Thyroid gland (tissue), 4 donors: Measurements from ENCODE around the gene SLC28A1. TPM values are rescaled to one million over a fixed set of nuclear protein-coding genes. Genes with fewer than 3 reads are reported as not detected.

Experiments used
- DNase-seq, 2 donors: peaks; one replicate each; pipeline ENCODE4 v3.0.0-alpha.2; 2019
- H3K27ac ChIP-seq, 3 donors: fragments of 200-600 bp; sonication (generic); 1 replicate in 2 of 3; 2 replicates in 1 of 3; pipeline ENCODE4 v1.5.1; 2016 to 2019; ENCODE audit warnings: mild to moderate bottlenecking in 1 of 3, moderate library complexity in 1 of 3
- H3K27me3 ChIP-seq: fragments of 200-600 bp; sonication (generic); one replicate; pipeline ENCODE4 v1.5.1; 2019
- H3K36me3 ChIP-seq, 2 donors: fragments of 200-600 bp; sonication (generic); one replicate each; pipeline ENCODE4 v1.5.1; 2016 to 2019
- H3K4me1 ChIP-seq, 2 donors: fragments of 200-600 bp; sonication (generic); one replicate each; pipeline ENCODE4 v1.5.1; 2017 to 2019
- H3K4me3 ChIP-seq, 3 donors: fragments of 200-600 bp; sonication (generic); replicated peaks in 1 of 3; 1 replicate in 2 of 3; 2 replicates in 1 of 3; pipeline ENCODE4 v1.5.1; 2016; ENCODE audit warnings: mild to moderate bottlenecking in 1 of 3
- H3K9me3 ChIP-seq: fragments of 200-600 bp; sonication (generic); one replicate; pipeline ENCODE4 v1.5.1; 2017
- CTCF ChIP-seq, 6 experiments: fragments of 200-600 bp in 3 of 6; fragments of 450-650 bp in 3 of 6; sonication (generic) in 3 of 6; IDR thresholded peaks; one replicate each; pipeline ENCODE4 v1.5.1; 2016 to 2019; ENCODE audit warnings: antibody characterized with exemption in 6 of 6, mild to moderate bottlenecking in 2 of 6, inconsistent platforms in 1 of 6, moderate library complexity in 1 of 6
- POLR2A ChIP-seq, 2 donors: fragments of 450-650 bp; IDR thresholded peaks; one replicate each; pipeline ENCODE4 v1.6.1; 2017; ENCODE audit warnings: antibody characterized with exemption in 2 of 2, mild to moderate bottlenecking in 2 of 2, moderate library complexity in 1 of 2
- WGBS, 2 donors: methylation state at CpG; one replicate each; pipeline ENCODE4 v1.1.5; 2017; 5-methylcytosine and 5-hydroxymethylcytosine counted together
- intact Hi-C: fragments of 100-400 bp; cut with DNase I; formaldehyde crosslinking; loops from one replicate; pipeline ENCODE4 v1.15.1; 2023
- total RNA-seq, 4 donors: library from RNA; depleted of rRNA; stranded (reverse); fragments of >200 nt; gene quantifications; one replicate each; pipeline ENCODE4 v1.2.3, GENCODE V29; 2016

The SLC28A1 gene
- total RNA-seq, 4 donors from 2014 or later, result not detected

GRCh38 chr15:84859651-84860050 is 24.8 kb upstream of the SLC28A1 start:
- H3K36me3 ChIP-seq, result peaks cover 0 to 5% of the 10 kb centered on the region in 2 donors
- no peaks in the 10 kb centered on the region for H3K4me1 ChIP-seq
- WGBS, 2 donors, result 95% methylated on average over 15 of the region's 15 CpGs; no CpG with 5 or more reads in 1 of the 2 donors
- H3K27ac ChIP-seq, result no peak overlapping the region
- intact Hi-C loops, result no loop called here
- DNase-seq, result no peak
- no peak overlapping the region for H3K4me3 ChIP-seq
- TF ChIP-seq CTCF (IDR thresholded peaks at IDR 0.05) (no peak), POLR2A (IDR thresholded peaks at IDR 0.05) (no peak)
- H3K9me3 ChIP-seq, result no peaks in the 10 kb centered on the region
- H3K27me3 ChIP-seq, result no peaks in the 10 kb centered on the region

GRCh38 chr15:84861781-84862180 is 22.7 kb upstream of the SLC28A1 start:
- WGBS, 2 donors, result 76 to 83% methylated on average over 3 of the region's 3 CpGs
- H3K27ac ChIP-seq, result no peak overlapping the region
- H3K27me3 ChIP-seq, result no peaks in the 10 kb centered on the region
- H3K36me3 ChIP-seq, result peaks cover 0 to 5% of the 10 kb centered on the region in 2 donors
- DNase-seq, result no peak
- no peaks in the 10 kb centered on the region for H3K4me1 ChIP-seq
- intact Hi-C loops, result no loop called here
- TF ChIP-seq POLR2A (IDR thresholded peaks at IDR 0.05), result no peak
- H3K4me3 ChIP-seq, result no peak overlapping the region
- H3K9me3 ChIP-seq, result no peaks in the 10 kb centered on the region

- intact Hi-C loops, result no loop called here
- H3K27ac ChIP-seq, result no peak overlapping the region
- no peaks in the 10 kb centered on the region for H3K36me3 ChIP-seq
- TF ChIP-seq CTCF (IDR thresholded peaks at IDR 0.05) (no peak), POLR2A (IDR thresholded peaks at IDR 0.05) (no peak)
- H3K4me3 ChIP-seq, result no peak overlapping the region
- no peak for DNase-seq
- 96% methylated on average over 16 to 17 of the region's 17 CpGs for WGBS, 2 donors
- H3K4me1 ChIP-seq, result no peaks in the 10 kb centered on the region
- H3K9me3 ChIP-seq, result no peaks in the 10 kb centered on the region
- no peaks in the 10 kb centered on the region for H3K27me3 ChIP-seq
These were observed 22.1 kb upstream of the SLC28A1 start for GRCh38 chr15:84862214-84862975.

GRCh38 chr15:84863565-84864443 is 20.7 kb upstream of the SLC28A1 start:
- no peak overlapping the region for H3K4me3 ChIP-seq
- no peak for DNase-seq
- no peaks in the 10 kb centered on the region for H3K36me3 ChIP-seq
- H3K9me3 ChIP-seq, result no peaks in the 10 kb centered on the region
- TF ChIP-seq POLR2A (IDR thresholded peaks at IDR 0.05) (no peak), CTCF (IDR thresholded peaks at IDR 0.05) (peak in 1 of 6 experiments; percentile 10)
- no peak overlapping the region for H3K27ac ChIP-seq
- intact Hi-C loops, result no loop called here
- H3K27me3 ChIP-seq, result no peaks in the 10 kb centered on the region
- 69 to 80% methylated on average over 8 to 13 of the region's 13 CpGs for WGBS, 2 donors
- H3K4me1 ChIP-seq, result no peaks in the 10 kb centered on the region

GRCh38 chr15:84864444-84864795 is 20.0 kb upstream of the SLC28A1 start:
- no peak for DNase-seq
- no peaks in the 10 kb centered on the region for H3K36me3 ChIP-seq
- no peaks in the 10 kb centered on the region for H3K4me1 ChIP-seq
- 80 to 82% methylated on average over 7 of the region's 7 CpGs for WGBS, 2 donors
- no peaks in the 10 kb centered on the region for H3K27me3 ChIP-seq
- TF ChIP-seq CTCF (IDR thresholded peaks at IDR 0.05), result no peak
- TF ChIP-seq POLR2A (IDR thresholded peaks at IDR 0.05), result no peak
- no peaks in the 10 kb centered on the region for H3K9me3 ChIP-seq
- H3K27ac ChIP-seq, result no peak overlapping the region
- H3K4me3 ChIP-seq, result no peak overlapping the region
- intact Hi-C loops, result no loop called here
